ENCODE data around the gene HTR3A. TPM values are rescaled to one million over a fixed set of nuclear protein-coding genes. Genes with fewer than 3 reads are reported as not detected.

Gene HTR3A
- total and polyA plus RNA-seq, 9 of the 15 experiments (the other 6 are each of a cell fraction or from before 2014, with no cell fraction given), result not detected

- intact Hi-C loops (cut with micrococcal nuclease) (no loop called here), in situ Hi-C loops (cut with MboI) (loop anchor here (25.0 kb wide), 1 partner anchor 736 kb away; no protein-coding TSS in a partner anchor)
- Histone ChIP-seq H3K27me3 (ENCODE audit: control insufficient read depth in 2 of 2, insufficient read depth in 2 of 2, low read length in 2 of 2) (peaks cover 4 to 23% of the 10 kb centered on the region in 2 experiments; a peak in 3 of 5 replicates), H3K27ac (ENCODE audit: extremely low read depth, low read depth, low read length) (no peak overlapping the region), H3K4me3 (no peak overlapping the region), H3K9ac (ENCODE audit: insufficient read depth in 1 of 2, low read depth in 2 of 2, low read length in 2 of 2) (no peak overlapping the region), H3K9me3 (replicated peaks; ENCODE audit: control insufficient read depth, insufficient read depth, low read depth, low read length) (no peaks in the 10 kb centered on the region), H3K4me1 (replicated peaks in 1 of 2; ENCODE audit: control insufficient read depth in 2 of 2, insufficient read depth in 2 of 2, low read length in 2 of 2) (no peaks in the 10 kb centered on the region), H3K79me2 (ENCODE audit: control insufficient read depth, insufficient read depth, low read length) (no peaks in the 10 kb centered on the region), H3K9me1 (ENCODE audit: control insufficient read depth, insufficient read depth, low read length) (no peaks in the 10 kb centered on the region), H4K20me1 (replicated peaks; ENCODE audit: control insufficient read depth, insufficient read depth, low read length) (no peaks in the 10 kb centered on the region), H2AFZ (ENCODE audit: low read depth, low read length) (no peak overlapping the region), H3K4me2 (ENCODE audit: insufficient read depth, low read length) (no peak overlapping the region), H3K36me3 (ENCODE audit: control insufficient read depth, insufficient read depth, low read length) (no peaks in the 10 kb centered on the region)
- CTCF ChIA-PET (ENCODE audit: low intra/inter-chr PET ratio), result no interaction called here
- POLR2A ChIA-PET, result interaction anchor here (0.6 to 0.7 kb wide), 3 partner anchors 39 to 272 kb away, joined by 3 to 4 read pairs (median 3); no protein-coding TSS in a partner anchor
- 0% methylated on average over 1 of the region's 1 CpG for WGBS (ENCODE audit: insufficient coverage, low coverage, missing lambda C conversion rate)
- FAIRE-seq, result no peak
- peak; percentile 83 for ATAC-seq
- peak; percentile 22 to 52 (median 28) for DNase-seq (ENCODE audit: extremely low read depth in 1 of 4, low spot score in 3 of 4)
- no TSS peak for BruUV-seq (replicated peaks)
- TF ChIP-seq NCOR1 (IDR thresholded peaks at IDR 0.05), result no peak
- no peak for TF ChIP-seq ZNF124 (CRISPR knock-in tag; IDR thresholded peaks at IDR 0.05)
- TF ChIP-seq CTCF (IDR thresholded peaks at IDR 0.05 in 2 of 3, conservative IDR thresholded peaks at IDR 0.05 in 1 of 3; ENCODE audit: insufficient read depth in 2 of 3, low read depth in 1 of 3, low read length in 3 of 3), result peak; percentile 31 to 43 (median 35); a peak in 4 of 6 replicates
- no peak for TF ChIP-seq PKNOX1 (IDR thresholded peaks at IDR 0.05)
- TF ChIP-seq NR0B1 (IDR thresholded peaks at IDR 0.05; ENCODE audit: partially characterized antibody), result no peak
- TF ChIP-seq DDX20 (tag; IDR thresholded peaks at IDR 0.05; ENCODE audit: low read depth), result no peak
- TF ChIP-seq PTRF (tag; IDR thresholded peaks at IDR 0.05), result no peak
- TF ChIP-seq SIRT6 (IDR thresholded peaks at IDR 0.05; ENCODE audit: low read depth, low read length), result no peak
- TF ChIP-seq ZC3H8 (IDR thresholded peaks at IDR 0.05), result no peak
- TF ChIP-seq RAD51 (IDR thresholded peaks at IDR 0.05; ENCODE audit: borderline replicate concordance, low read depth), result peak; percentile 45; the same call in 1 of the 2 replicates
- no peak for TF ChIP-seq ZNF444 (CRISPR knock-in tag; IDR thresholded peaks at IDR 0.05)
- TF ChIP-seq E2F1 (CRISPR knock-in tag; IDR thresholded peaks at IDR 0.05), result no peak
- no peak for TF ChIP-seq ATF7 (IDR thresholded peaks at IDR 0.05)
- no peak for TF ChIP-seq SETDB1 (IDR thresholded peaks at IDR 0.05; ENCODE audit: low read length)
- no peak for TF ChIP-seq MEF2A (IDR thresholded peaks at IDR 0.05; ENCODE audit: control insufficient read depth, low read depth, low read length)
- peak; percentile 74 for TF ChIP-seq USF1 (CRISPR knock-in tag; IDR thresholded peaks at IDR 0.05)
- no peak for TF ChIP-seq SAP30 (IDR thresholded peaks at IDR 0.05; ENCODE audit: borderline replicate concordance, insufficient read depth, low read depth, low read length, poor library complexity, severe bottlenecking)
- no peak for TF ChIP-seq PRMT5 (CRISPR knock-in tag; IDR thresholded peaks at IDR 0.05)
Observed at GRCh38 chr11:114026355-114026754, 51.4 kb downstream of the HTR3A start.
